HEK293 (cell line): Measurements from ENCODE around the gene SBF2.

ENCODE experiments used
- CTCF ChIA-PET: fragments of 350-600 bp; formaldehyde crosslinking; extraction: SDS; loops from one replicate; lab custom pipeline; 2021; ENCODE audit warnings: antibody characterized with exemption; lab: Yijun Ruan, JAX
- POLR2A ChIA-PET: fragments of 300-600 bp; formaldehyde crosslinking; extraction: SDS; loops from one replicate; lab custom pipeline; 2020; ENCODE audit warnings: antibody characterized with exemption, inconsistent platforms; lab: Yijun Ruan, JAX
- H3K27ac ChIP-seq: fragments of 200-500 bp; sonication (Bioruptor generic); 2 replicates; pipeline ENCODE4 v1.5.1; 2014; ENCODE audit warnings: low read depth, low read length, control low read depth, inconsistent platforms; ENCODE audit errors: extremely low read depth
- H3K36me3 ChIP-seq, 2 experiments: fragments of 200-500 bp in 1 of 2; sonication (Bioruptor generic) in 1 of 2; 1 replicate in 1 of 2; 2 replicates in 1 of 2; pipeline ENCODE4 v1.5.1; 2014 to 2017; ENCODE audit warnings: inconsistent platforms in 2 of 2, low read length in 2 of 2; ENCODE audit not compliant: control insufficient read depth in 2 of 2, insufficient read depth in 1 of 2
- H3K4me1 ChIP-seq: fragments of 200-500 bp; sonication (Bioruptor generic); 2 replicates; pipeline ENCODE4 v1.5.1; 2014; ENCODE audit warnings: mild to moderate bottlenecking, low read length, inconsistent platforms; ENCODE audit not compliant: control insufficient read depth, insufficient read depth
- H3K4me3 ChIP-seq: 2 replicates; pipeline ENCODE4 v1.5.1; 2011; ENCODE audit warnings: low read depth, mild to moderate bottlenecking, control low read depth, low read length, moderate library complexity
- H3K9me3 ChIP-seq: fragments of 200-500 bp; sonication (Bioruptor generic); 2 replicates; pipeline ENCODE4 v1.5.1; 2014; ENCODE audit warnings: low read depth, low read length, inconsistent platforms; ENCODE audit not compliant: control insufficient read depth, insufficient read depth
- KLF1 ChIP-seq: fragments of 450-650 bp; formaldehyde crosslinking; IDR thresholded peaks from 2 replicates; pipeline ENCODE4 v1.5.1; 2016; ENCODE audit warnings: missing biosample characterization, missing genetic modification characterization
- KLF10 ChIP-seq: fragments of 450-650 bp; IDR thresholded peaks from 2 replicates; pipeline ENCODE4 v1.5.1; 2018; ENCODE audit warnings: missing biosample characterization, mild to moderate bottlenecking, missing genetic modification characterization
- KLF7 ChIP-seq: fragments of 450-650 bp; formaldehyde crosslinking; IDR thresholded peaks from 2 replicates; pipeline ENCODE4 v1.5.1; 2016; ENCODE audit warnings: missing biosample characterization, missing genetic modification characterization, borderline replicate concordance
- KLF8 ChIP-seq: fragments of 450-650 bp; formaldehyde crosslinking; IDR thresholded peaks from 2 replicates; pipeline ENCODE4 v1.5.1; 2016; ENCODE audit warnings: missing biosample characterization, missing genetic modification characterization
- SCRT1 ChIP-seq: fragments of 450-650 bp; formaldehyde crosslinking; IDR thresholded peaks from 2 replicates; pipeline ENCODE4 v1.5.1; 2016; ENCODE audit warnings: missing biosample characterization, missing genetic modification characterization, borderline replicate concordance
- TRIM28 ChIP-seq: IDR thresholded peaks from 2 replicates; pipeline ENCODE4 v1.6.1; 2011; ENCODE audit warnings: low read length, control low read depth, borderline replicate concordance
- YY1 ChIP-seq: fragments of 450-650 bp; formaldehyde crosslinking; IDR thresholded peaks from 2 replicates; pipeline ENCODE4 v1.5.1; 2018; ENCODE audit warnings: missing biosample characterization, missing genetic modification characterization
- ZEB2 ChIP-seq: fragments of 450-650 bp; formaldehyde crosslinking; IDR thresholded peaks from 2 replicates; pipeline ENCODE4 v1.5.1; 2016; ENCODE audit warnings: missing biosample characterization, missing genetic modification characterization
- ZFP41 ChIP-seq: fragments of 450-650 bp; formaldehyde crosslinking; IDR thresholded peaks from 2 replicates; pipeline ENCODE4 v1.5.1; 2016; ENCODE audit warnings: missing biosample characterization, missing genetic modification characterization, borderline replicate concordance
- ZNF112 ChIP-seq: fragments of 450-650 bp; formaldehyde crosslinking; IDR thresholded peaks from 2 replicates; pipeline ENCODE4 v1.5.0; 2017; ENCODE audit warnings: missing biosample characterization, missing genetic modification characterization
- ZNF133 ChIP-seq: fragments of 450-650 bp; formaldehyde crosslinking; IDR thresholded peaks from 2 replicates; pipeline ENCODE4 v1.5.1; 2016; ENCODE audit warnings: missing biosample characterization, missing genetic modification characterization
- ZNF157 ChIP-seq: fragments of 450-650 bp; formaldehyde crosslinking; IDR thresholded peaks from 2 replicates; pipeline ENCODE4 v1.5.1; 2016; ENCODE audit warnings: missing biosample characterization, missing genetic modification characterization
- ZNF175 ChIP-seq: fragments of 450-650 bp; formaldehyde crosslinking; IDR thresholded peaks from 2 replicates; pipeline ENCODE4 v1.5.1; 2016; ENCODE audit warnings: missing biosample characterization, missing genetic modification characterization
- ZNF19 ChIP-seq: fragments of 450-650 bp; formaldehyde crosslinking; IDR thresholded peaks from 2 replicates; pipeline ENCODE4; 2016; ENCODE audit warnings: missing biosample characterization, missing genetic modification characterization, low read depth
- ZNF335 ChIP-seq: fragments of 450-650 bp; formaldehyde crosslinking; conservative IDR thresholded peaks from 2 replicates; pipeline ENCODE4 v1.5.1; 2016; ENCODE audit warnings: missing biosample characterization, missing genetic modification characterization
- ZNF354C ChIP-seq: fragments of 450-650 bp; formaldehyde crosslinking; IDR thresholded peaks from 2 replicates; pipeline ENCODE4 v1.5.1; 2016; ENCODE audit warnings: missing biosample characterization, missing genetic modification characterization, low read depth, borderline replicate concordance
- ZNF394 ChIP-seq: fragments of 450-650 bp; formaldehyde crosslinking; IDR thresholded peaks from 2 replicates; pipeline ENCODE4 v1.5.1; 2016; ENCODE audit warnings: missing biosample characterization, missing genetic modification characterization, mild to moderate bottlenecking, moderate library complexity, borderline replicate concordance
- ZNF433 ChIP-seq: fragments of 450-650 bp; formaldehyde crosslinking; IDR thresholded peaks from 2 replicates; pipeline ENCODE4 v1.5.1; 2016; ENCODE audit warnings: missing biosample characterization, missing genetic modification characterization, low read depth
- ZNF521 ChIP-seq: fragments of 450-650 bp; formaldehyde crosslinking; IDR thresholded peaks from 2 replicates; pipeline ENCODE4 v1.5.1; 2017; ENCODE audit warnings: missing biosample characterization, mild to moderate bottlenecking, missing genetic modification characterization
- ZNF529 ChIP-seq: fragments of 450-650 bp; formaldehyde crosslinking; IDR thresholded peaks from 2 replicates; pipeline ENCODE4 v1.5.1; 2017; ENCODE audit warnings: missing genetic modification characterization, missing biosample characterization; ENCODE audit not compliant: insufficient replicate concordance
- ZNF626 ChIP-seq: fragments of 450-650 bp; sonication (Bioruptor Pico); formaldehyde crosslinking; IDR thresholded peaks from 2 replicates; pipeline ENCODE4 v1.5.1; 2018; ENCODE audit warnings: missing biosample characterization, missing genetic modification characterization, inconsistent platforms
- ZNF670 ChIP-seq: fragments of 450-650 bp; formaldehyde crosslinking; IDR thresholded peaks from 2 replicates; pipeline ENCODE4 v1.5.1; 2016; ENCODE audit warnings: missing biosample characterization, missing genetic modification characterization, low read depth
- ZNF777 ChIP-seq: fragments of 450-650 bp; formaldehyde crosslinking; IDR thresholded peaks from 2 replicates; pipeline ENCODE4 v1.5.1; 2017; ENCODE audit warnings: missing biosample characterization, missing genetic modification characterization, borderline replicate concordance
- TF ChIP-seq, protein P1 (sequence below): fragments of 450-650 bp; IDR thresholded peaks from 2 replicates; pipeline ENCODE4 v1.5.1; 2018; ENCODE audit warnings: missing biosample characterization, missing genetic modification characterization
- TF ChIP-seq, protein P2 (sequence below): fragments of 450-650 bp; formaldehyde crosslinking; IDR thresholded peaks from 2 replicates; pipeline ENCODE4 v1.5.1; 2016; ENCODE audit warnings: missing biosample characterization, missing genetic modification characterization, low read depth
- TF ChIP-seq, protein P3 (sequence below): fragments of 450-650 bp; formaldehyde crosslinking; IDR thresholded peaks from 2 replicates; pipeline ENCODE4 v1.5.1; 2016; ENCODE audit warnings: missing biosample characterization, missing genetic modification characterization
- TF ChIP-seq, protein P4 (sequence below): fragments of 450-650 bp; formaldehyde crosslinking; IDR thresholded peaks from 2 replicates; pipeline ENCODE4 v1.5.1; 2017; ENCODE audit warnings: missing biosample characterization, missing genetic modification characterization
- TF ChIP-seq, protein P5 (sequence below): sonication (generic); formaldehyde crosslinking; IDR thresholded peaks from 2 replicates; pipeline ENCODE4 v1.8.1; 2022; ENCODE audit warnings: mild to moderate bottlenecking, moderate library complexity, missing genetic modification reagents

The SBF2 gene

DNA sequence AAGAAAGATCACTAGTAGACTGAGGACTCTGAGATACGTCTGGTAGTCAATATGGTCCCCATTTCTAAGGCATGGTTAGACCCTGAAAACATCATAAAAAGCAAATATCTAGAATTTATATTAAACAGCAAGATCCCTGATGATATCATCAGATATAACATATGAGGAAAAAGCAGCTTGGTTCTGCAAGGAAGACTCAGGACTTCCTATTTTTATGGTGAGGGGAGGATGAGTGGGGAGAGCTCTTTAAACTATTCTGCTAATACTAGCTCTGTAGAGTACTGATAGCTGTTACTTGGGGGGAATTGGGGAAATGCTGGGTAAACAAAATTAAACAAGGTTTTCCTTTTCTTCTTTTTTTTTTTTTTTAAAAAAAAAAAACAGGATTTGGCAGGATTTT lies 394.3 kb downstream of the SBF2 start:
- H3K4me3 ChIP-seq: no peak overlapping the region
- TF ChIP-seq SCRT1 (tag by site-specific recombination): no peak
- TF ChIP-seq ZNF626: no peak
- TF ChIP-seq YY1 (tag by site-specific recombination): no peak
- no peak for TF ChIP-seq TRIM28
- TF ChIP-seq KLF1 (tag by site-specific recombination): no peak
- no peak for TF ChIP-seq ZNF175 (tag by site-specific recombination)
- H3K36me3 ChIP-seq: no peaks in the 10 kb centered on the region
- no peaks in the 10 kb centered on the region for H3K4me1 ChIP-seq
- H3K27ac ChIP-seq: no peak overlapping the region
- H3K9me3 ChIP-seq: no peaks in the 10 kb centered on the region
- ChIA-PET POLR2A (no interaction called here), CTCF (interaction anchor here (0.6 kb wide), 1 partner anchor 39 kb away, joined by 7 read pairs; no protein-coding TSS in a partner anchor)

DNA sequence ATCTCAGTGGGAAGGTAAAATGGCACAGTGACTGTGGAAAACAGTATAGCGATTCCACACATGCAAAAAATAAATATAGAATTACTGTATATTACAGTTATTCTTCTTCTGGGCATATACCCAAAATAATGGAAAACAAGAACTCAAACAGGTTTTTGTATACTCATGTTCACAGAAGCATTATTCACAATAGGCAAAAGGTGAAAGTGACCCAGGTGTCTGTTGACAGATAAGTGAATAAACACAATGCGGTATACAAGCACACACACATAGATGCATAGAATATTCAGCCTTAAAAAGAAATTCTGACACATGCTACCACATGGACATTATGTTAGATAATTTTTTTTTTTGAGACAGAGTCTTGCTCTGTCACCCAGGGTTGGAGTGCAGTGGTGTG lies 397.1 kb downstream of the SBF2 start:
- H3K4me3 ChIP-seq: no peak overlapping the region
- H3K9me3 ChIP-seq: no peaks in the 10 kb centered on the region
- TF ChIP-seq ZNF777 (tag by site-specific recombination) (no peak), ZNF157 (tag by site-specific recombination) (no peak), ZNF19 (tag by site-specific recombination) (no peak), KLF10 (tag by site-specific recombination) (no peak), ZNF521 (tag by site-specific recombination) (no peak), ZEB2 (no peak), KLF8 (tag by site-specific recombination) (no peak), ZNF529 (no peak), ZNF394 (tag by site-specific recombination) (no peak), ZNF335 (tag by site-specific recombination) (no peak), ZNF133 (tag by site-specific recombination) (no peak), ZNF112 (tag by site-specific recombination) (no peak), ZNF433 (tag by site-specific recombination) (no peak)
- TF ChIP-seq, protein P1, sequence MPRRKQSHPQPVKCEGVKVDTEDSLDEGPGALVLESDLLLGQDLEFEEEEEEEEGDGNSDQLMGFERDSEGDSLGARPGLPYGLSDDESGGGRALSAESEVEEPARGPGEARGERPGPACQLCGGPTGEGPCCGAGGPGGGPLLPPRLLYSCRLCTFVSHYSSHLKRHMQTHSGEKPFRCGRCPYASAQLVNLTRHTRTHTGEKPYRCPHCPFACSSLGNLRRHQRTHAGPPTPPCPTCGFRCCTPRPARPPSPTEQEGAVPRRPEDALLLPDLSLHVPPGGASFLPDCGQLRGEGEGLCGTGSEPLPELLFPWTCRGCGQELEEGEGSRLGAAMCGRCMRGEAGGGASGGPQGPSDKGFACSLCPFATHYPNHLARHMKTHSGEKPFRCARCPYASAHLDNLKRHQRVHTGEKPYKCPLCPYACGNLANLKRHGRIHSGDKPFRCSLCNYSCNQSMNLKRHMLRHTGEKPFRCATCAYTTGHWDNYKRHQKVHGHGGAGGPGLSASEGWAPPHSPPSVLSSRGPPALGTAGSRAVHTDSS (tag by site-specific recombination): no peak
- TF ChIP-seq, protein P2, sequence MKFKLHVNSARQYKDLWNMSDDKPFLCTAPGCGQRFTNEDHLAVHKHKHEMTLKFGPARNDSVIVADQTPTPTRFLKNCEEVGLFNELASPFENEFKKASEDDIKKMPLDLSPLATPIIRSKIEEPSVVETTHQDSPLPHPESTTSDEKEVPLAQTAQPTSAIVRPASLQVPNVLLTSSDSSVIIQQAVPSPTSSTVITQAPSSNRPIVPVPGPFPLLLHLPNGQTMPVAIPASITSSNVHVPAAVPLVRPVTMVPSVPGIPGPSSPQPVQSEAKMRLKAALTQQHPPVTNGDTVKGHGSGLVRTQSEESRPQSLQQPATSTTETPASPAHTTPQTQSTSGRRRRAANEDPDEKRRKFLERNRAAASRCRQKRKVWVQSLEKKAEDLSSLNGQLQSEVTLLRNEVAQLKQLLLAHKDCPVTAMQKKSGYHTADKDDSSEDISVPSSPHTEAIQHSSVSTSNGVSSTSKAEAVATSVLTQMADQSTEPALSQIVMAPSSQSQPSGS (tag by site-specific recombination): no peak
- POLR2A ChIA-PET: no interaction called here
- CTCF ChIA-PET: no interaction called here
- no peaks in the 10 kb centered on the region for H3K36me3 ChIP-seq
- H3K4me1 ChIP-seq: no peaks in the 10 kb centered on the region
- H3K27ac ChIP-seq: no peak overlapping the region

DNA sequence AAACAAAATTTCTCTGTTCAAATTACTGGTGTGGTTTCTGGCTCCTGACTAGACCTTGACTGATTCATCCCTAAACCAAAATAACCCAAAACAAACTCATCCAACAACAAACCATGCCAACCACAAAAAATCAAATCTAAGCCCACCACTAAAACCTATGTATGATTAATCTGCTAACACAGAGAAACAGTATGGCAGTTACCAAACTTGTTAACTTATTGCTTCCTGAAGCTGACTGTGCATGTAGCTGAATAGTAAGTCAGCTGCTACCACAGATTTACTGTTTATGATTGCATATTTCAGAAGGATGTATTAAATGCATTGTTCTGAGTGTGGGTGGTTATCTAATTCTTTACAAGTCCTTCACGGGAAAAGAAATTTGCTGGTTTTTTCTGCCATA lies 399.0 kb downstream of the SBF2 start:
- TF ChIP-seq ZNF354C (tag by site-specific recombination) (no peak), ZFP41 (tag by site-specific recombination) (no peak), KLF7 (tag by site-specific recombination) (no peak), ZNF670 (tag by site-specific recombination) (no peak)
- TF ChIP-seq, protein P3, sequence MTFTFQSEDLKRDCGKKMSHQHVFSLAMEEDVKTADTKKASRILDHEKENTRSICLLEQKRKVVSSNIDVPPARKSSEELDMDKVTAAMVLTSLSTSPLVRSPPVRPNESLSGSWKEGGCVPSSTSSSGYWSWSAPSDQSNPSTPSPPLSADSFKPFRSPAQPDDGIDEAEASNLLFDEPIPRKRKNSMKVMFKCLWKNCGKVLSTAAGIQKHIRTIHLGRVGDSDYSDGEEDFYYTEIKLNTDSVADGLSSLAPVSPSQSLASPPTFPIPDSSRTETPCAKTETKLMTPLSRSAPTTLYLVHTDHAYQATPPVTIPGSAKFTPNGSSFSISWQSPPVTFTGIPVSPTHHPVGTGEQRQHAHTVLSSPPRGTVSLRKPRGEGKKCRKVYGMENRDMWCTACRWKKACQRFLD (tag by site-specific recombination): no peak
- TF ChIP-seq, protein P4, sequence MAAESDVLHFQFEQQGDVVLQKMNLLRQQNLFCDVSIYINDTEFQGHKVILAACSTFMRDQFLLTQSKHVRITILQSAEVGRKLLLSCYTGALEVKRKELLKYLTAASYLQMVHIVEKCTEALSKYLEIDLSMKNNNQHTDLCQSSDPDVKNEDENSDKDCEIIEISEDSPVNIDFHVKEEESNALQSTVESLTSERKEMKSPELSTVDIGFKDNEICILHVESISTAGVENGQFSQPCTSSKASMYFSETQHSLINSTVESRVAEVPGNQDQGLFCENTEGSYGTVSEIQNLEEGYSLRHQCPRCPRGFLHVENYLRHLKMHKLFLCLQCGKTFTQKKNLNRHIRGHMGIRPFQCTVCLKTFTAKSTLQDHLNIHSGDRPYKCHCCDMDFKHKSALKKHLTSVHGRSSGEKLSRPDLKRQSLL: no peak
- TF ChIP-seq, protein P5, sequence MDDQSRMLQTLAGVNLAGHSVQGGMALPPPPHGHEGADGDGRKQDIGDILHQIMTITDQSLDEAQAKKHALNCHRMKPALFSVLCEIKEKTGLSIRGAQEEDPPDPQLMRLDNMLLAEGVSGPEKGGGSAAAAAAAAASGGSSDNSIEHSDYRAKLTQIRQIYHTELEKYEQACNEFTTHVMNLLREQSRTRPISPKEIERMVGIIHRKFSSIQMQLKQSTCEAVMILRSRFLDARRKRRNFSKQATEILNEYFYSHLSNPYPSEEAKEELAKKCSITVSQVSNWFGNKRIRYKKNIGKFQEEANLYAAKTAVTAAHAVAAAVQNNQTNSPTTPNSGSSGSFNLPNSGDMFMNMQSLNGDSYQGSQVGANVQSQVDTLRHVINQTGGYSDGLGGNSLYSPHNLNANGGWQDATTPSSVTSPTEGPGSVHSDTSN (CRISPR knock-in tag): no peak
- Histone ChIP-seq H3K4me1 (no peaks in the 10 kb centered on the region), H3K4me3 (no peak overlapping the region), H3K27ac (no peak overlapping the region), H3K36me3 (no peaks in the 10 kb centered on the region), H3K9me3 (no peaks in the 10 kb centered on the region)
- POLR2A ChIA-PET: no interaction called here
- CTCF ChIA-PET: interaction anchor here (0.6 kb wide), 1 partner anchor 22 kb away, joined by 3 read pairs; no protein-coding TSS in a partner anchor
